Sigmoid colon (tissue), 7 donors: ENCODE measurements around the gene MPLKIP. TPM values are rescaled to one million over a fixed set of nuclear protein-coding genes. Genes with fewer than 3 reads are reported as not detected.

Experiments
- DNase-seq: peaks from one replicate; pipeline ENCODE4 v3.0.0-alpha.2; 2019
- H3K27ac ChIP-seq, 4 donors: fragments of 200-600 bp; sonication (generic); one replicate each; pipeline ENCODE4 v1.5.1; 2016 to 2019; ENCODE audit warnings: mild to moderate bottlenecking in 1 of 4
- H3K27me3 ChIP-seq, 3 donors: fragments of 200-600 bp; sonication (generic); one replicate each; pipeline ENCODE4 v1.5.1; 2019; ENCODE audit warnings: mild to moderate bottlenecking in 1 of 3
- H3K36me3 ChIP-seq, 4 donors: fragments of 200-600 bp; sonication (generic); one replicate each; pipeline ENCODE4 v1.5.1; 2016 to 2019
- H3K4me1 ChIP-seq, 4 donors: fragments of 200-600 bp; sonication (generic); one replicate each; pipeline ENCODE4 v1.5.1; 2017 to 2019
- H3K4me3 ChIP-seq, 4 donors: fragments of 200-600 bp; sonication (generic); one replicate each; pipeline ENCODE4 v1.5.1; 2017 to 2019; ENCODE audit warnings: mild to moderate bottlenecking in 2 of 4, moderate library complexity in 1 of 4
- H3K9me3 ChIP-seq, 4 donors: fragments of 200-600 bp in 3 of 4; sonication (generic) in 3 of 4; one replicate each; pipeline versions ENCODE4 v1.5.1 to v1.6.1; 2013 to 2019
- EP300 ChIP-seq, 4 donors: sonication (generic); formaldehyde crosslinking; IDR thresholded peaks; one replicate each; pipeline ENCODE4 v1.6.1; 2017; ENCODE audit warnings: antibody characterized with exemption in 4 of 4
- POLR2A ChIP-seq, 2 donors: fragments of 450-650 bp; IDR thresholded peaks; one replicate each; pipeline ENCODE4 v1.6.1; 2016; ENCODE audit warnings: antibody characterized with exemption in 2 of 2, mild to moderate bottlenecking in 2 of 2, moderate library complexity in 2 of 2
- POLR2AphosphoS5 ChIP-seq, 4 donors: sonication (generic); formaldehyde crosslinking; IDR thresholded peaks; one replicate each; pipeline ENCODE4 v1.6.1; 2017; ENCODE audit warnings: antibody characterized with exemption in 4 of 4
- WGBS, 2 donors: extraction: QIAGEN DNeasy Blood & Tissue Kit; methylation state at CpG; one replicate each; pipeline ENCODE4 v1.1.7; 2013; 5-methylcytosine and 5-hydroxymethylcytosine counted together
- intact Hi-C: fragments of 100-400 bp; cut with DNase I; formaldehyde crosslinking; loops from one replicate; pipeline ENCODE4 v1.15.1; 2023
- polyA plus RNA-seq, 3 donors: library from polyadenylated mRNA; stranded (reverse); fragments of 200-250 nt; gene quantifications; one replicate each; pipeline ENCODE4 v1.2.3, GENCODE V29; 2013
- total RNA-seq, 4 donors: library from RNA; depleted of rRNA; stranded (reverse); fragments of >200 nt; gene quantifications; one replicate each; pipeline ENCODE4 v1.1.0, GENCODE V29; 2016
- TF ChIP-seq, protein P1 (sequence below), 4 experiments: fragments of 450-650 bp in 3 of 4; fragments of 200-600 bp in 1 of 4; IDR thresholded peaks; one replicate each; pipeline ENCODE4 v1.5.1; 2016 to 2019; ENCODE audit warnings: antibody characterized with exemption in 4 of 4, mild to moderate bottlenecking in 3 of 4, moderate library complexity in 2 of 4
- donor health status: healthy with polysubstance abuse.
- donor health status: Bipolar disorder and iron deficiency.
- donor health status: healthy.

MPLKIP gene
- total and polyA plus RNA-seq, 7 donors, result 26.9 to 70.5 (median 43.1) TPM

DNA sequence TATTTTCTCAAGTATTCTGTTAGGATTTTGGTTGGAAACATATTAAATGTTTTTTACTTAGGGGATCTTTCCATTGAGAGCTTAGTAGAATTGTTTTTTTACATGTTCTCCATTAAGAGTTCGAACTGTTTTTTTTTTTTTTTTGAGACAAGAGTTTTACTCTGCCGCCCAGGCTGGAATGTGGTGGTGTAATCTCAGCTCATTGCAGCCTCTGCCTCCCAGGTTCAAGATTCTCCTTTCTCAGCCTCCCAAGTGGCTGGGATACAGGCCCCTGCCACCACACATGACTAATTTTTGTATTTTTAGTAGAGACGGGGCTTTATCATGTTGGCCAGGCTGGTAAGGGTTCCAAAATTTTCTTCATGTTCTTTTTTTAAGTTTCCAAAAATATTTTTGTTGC lies 33.2 kb downstream of the MPLKIP start:
- H3K27ac ChIP-seq, result no peak overlapping the region
- DNase-seq, result no peak
- H3K27me3 ChIP-seq, result no peaks in the 10 kb centered on the region
- TF ChIP-seq, protein P1, sequence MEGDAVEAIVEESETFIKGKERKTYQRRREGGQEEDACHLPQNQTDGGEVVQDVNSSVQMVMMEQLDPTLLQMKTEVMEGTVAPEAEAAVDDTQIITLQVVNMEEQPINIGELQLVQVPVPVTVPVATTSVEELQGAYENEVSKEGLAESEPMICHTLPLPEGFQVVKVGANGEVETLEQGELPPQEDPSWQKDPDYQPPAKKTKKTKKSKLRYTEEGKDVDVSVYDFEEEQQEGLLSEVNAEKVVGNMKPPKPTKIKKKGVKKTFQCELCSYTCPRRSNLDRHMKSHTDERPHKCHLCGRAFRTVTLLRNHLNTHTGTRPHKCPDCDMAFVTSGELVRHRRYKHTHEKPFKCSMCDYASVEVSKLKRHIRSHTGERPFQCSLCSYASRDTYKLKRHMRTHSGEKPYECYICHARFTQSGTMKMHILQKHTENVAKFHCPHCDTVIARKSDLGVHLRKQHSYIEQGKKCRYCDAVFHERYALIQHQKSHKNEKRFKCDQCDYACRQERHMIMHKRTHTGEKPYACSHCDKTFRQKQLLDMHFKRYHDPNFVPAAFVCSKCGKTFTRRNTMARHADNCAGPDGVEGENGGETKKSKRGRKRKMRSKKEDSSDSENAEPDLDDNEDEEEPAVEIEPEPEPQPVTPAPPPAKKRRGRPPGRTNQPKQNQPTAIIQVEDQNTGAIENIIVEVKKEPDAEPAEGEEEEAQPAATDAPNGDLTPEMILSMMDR (IDR thresholded peaks at IDR 0.05), result no peak
- TF ChIP-seq POLR2A (IDR thresholded peaks at IDR 0.05) (no peak), POLR2AphosphoS5 (IDR thresholded peaks at IDR 0.05) (no peak), EP300 (IDR thresholded peaks at IDR 0.05) (no peak)
- intact Hi-C loops, result no loop called here
- no peaks in the 10 kb centered on the region for H3K9me3 ChIP-seq
- WGBS, 2 donors, result 89 to 91% methylated on average over 3 of the region's 3 CpGs
- no peak overlapping the region for H3K4me3 ChIP-seq
- H3K36me3 ChIP-seq, result no peaks in the 10 kb centered on the region
- H3K4me1 ChIP-seq, result peaks cover 0 to 10% (median 4%) of the 10 kb centered on the region in 4 donors

DNA sequence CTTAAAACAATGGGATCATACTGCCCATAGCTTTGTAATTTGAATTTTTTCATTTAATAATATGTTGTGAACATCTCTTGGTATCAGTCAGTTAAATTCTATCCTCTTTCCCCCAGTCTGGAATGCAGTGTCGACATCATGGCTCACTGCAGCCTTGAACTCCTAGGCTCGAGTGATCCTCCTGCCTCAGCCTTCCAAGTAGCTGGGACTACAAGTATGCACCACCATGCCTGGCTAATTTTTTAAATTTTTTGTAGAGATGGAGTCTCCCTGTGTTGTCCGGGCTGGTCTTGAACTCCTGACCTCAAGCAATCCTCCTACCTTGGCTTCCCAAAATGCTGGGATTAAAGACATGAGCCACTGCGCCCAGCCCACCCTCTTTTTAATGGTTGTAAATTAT lies 34.6 kb downstream of the MPLKIP start:
- intact Hi-C loops, result no loop called here
- H3K27me3 ChIP-seq, result no peaks in the 10 kb centered on the region
- TF ChIP-seq, protein P1 (IDR thresholded peaks at IDR 0.05), result no peak
- TF ChIP-seq POLR2A (IDR thresholded peaks at IDR 0.05) (no peak), EP300 (IDR thresholded peaks at IDR 0.05) (no peak), POLR2AphosphoS5 (IDR thresholded peaks at IDR 0.05) (no peak)
- no peak for DNase-seq
- H3K36me3 ChIP-seq, result peaks cover 0 to 12% (median 0%) of the 10 kb centered on the region in 4 donors
- no peak overlapping the region for H3K4me3 ChIP-seq
- 93 to 96% methylated on average over 4 of the region's 4 CpGs for WGBS, 2 donors
- peaks cover 0 to 10% (median 4%) of the 10 kb centered on the region in 4 donors for H3K4me1 ChIP-seq
- no peaks in the 10 kb centered on the region for H3K9me3 ChIP-seq
- H3K27ac ChIP-seq, result no peak overlapping the region

DNA sequence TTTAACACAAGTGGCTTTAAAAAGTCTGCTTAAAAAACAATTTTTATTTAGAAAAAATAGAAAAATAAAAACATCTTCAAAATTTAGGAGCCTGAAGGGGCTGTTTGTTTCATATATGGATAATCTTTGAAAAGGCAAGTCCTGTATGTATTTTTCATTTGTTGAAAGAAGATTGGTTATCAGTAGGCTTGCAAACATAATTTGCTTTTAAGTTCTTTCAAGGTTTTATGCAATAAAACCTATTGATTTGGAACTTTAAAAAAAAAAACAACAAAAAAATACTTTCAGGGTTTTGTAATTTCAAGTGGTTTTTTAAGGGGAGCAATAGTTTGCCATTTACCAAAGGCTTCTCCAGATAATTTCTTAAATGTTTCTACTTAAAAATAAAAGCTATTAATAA lies 35.6 kb downstream of the MPLKIP start:
- no peak overlapping the region for H3K27ac ChIP-seq
- H3K4me3 ChIP-seq, result no peak overlapping the region
- peaks cover 5 to 22% (median 6%) of the 10 kb centered on the region in 4 donors for H3K36me3 ChIP-seq
- no peak for TF ChIP-seq EP300 (IDR thresholded peaks at IDR 0.05)
- TF ChIP-seq POLR2A (IDR thresholded peaks at IDR 0.05), result no peak
- TF ChIP-seq POLR2AphosphoS5 (IDR thresholded peaks at IDR 0.05), result no peak
- TF ChIP-seq, protein P1 (IDR thresholded peaks at IDR 0.05), result no peak
- H3K4me1 ChIP-seq, result peaks cover 0 to 10% (median 4%) of the 10 kb centered on the region in 4 donors
- no peaks in the 10 kb centered on the region for H3K27me3 ChIP-seq
- no peak for DNase-seq
- intact Hi-C loops, result no loop called here
- no peaks in the 10 kb centered on the region for H3K9me3 ChIP-seq

DNA sequence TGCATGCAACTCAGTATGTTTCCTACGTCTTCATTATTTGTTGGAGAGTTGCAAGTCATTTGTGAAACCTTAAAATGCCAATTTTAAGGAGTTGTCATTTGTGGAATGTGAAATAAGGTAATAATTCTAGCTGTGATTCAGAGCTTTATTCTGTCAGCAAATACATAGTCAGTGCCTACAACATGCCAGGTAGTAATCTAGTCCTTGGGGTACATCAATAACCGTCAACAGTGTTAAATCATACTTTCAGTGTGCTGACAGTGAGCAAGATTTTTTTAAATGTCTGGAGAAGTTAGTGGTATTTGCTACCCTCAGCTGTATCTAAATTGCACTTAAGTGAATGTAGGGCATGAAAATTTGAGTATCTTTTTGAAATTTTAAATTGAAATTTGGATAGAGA lies 36.7 kb downstream of the MPLKIP start:
- Histone ChIP-seq H3K4me3 (no peak overlapping the region), H3K9me3 (no peaks in the 10 kb centered on the region), H3K36me3 (peaks cover 10 to 33% (median 13%) of the 10 kb centered on the region in 4 donors), H3K27ac (no peak overlapping the region), H3K27me3 (no peaks in the 10 kb centered on the region), H3K4me1 (peaks cover 0 to 10% (median 4%) of the 10 kb centered on the region in 4 donors)
- 90 to 94% methylated on average over 2 of the region's 2 CpGs for WGBS, 2 donors
- TF ChIP-seq EP300 (IDR thresholded peaks at IDR 0.05), result no peak
- TF ChIP-seq, protein P1 (IDR thresholded peaks at IDR 0.05), result no peak
- TF ChIP-seq POLR2AphosphoS5 (IDR thresholded peaks at IDR 0.05), result no peak
- no peak for TF ChIP-seq POLR2A (IDR thresholded peaks at IDR 0.05)
- intact Hi-C loops, result no loop called here
- no peak for DNase-seq

DNA sequence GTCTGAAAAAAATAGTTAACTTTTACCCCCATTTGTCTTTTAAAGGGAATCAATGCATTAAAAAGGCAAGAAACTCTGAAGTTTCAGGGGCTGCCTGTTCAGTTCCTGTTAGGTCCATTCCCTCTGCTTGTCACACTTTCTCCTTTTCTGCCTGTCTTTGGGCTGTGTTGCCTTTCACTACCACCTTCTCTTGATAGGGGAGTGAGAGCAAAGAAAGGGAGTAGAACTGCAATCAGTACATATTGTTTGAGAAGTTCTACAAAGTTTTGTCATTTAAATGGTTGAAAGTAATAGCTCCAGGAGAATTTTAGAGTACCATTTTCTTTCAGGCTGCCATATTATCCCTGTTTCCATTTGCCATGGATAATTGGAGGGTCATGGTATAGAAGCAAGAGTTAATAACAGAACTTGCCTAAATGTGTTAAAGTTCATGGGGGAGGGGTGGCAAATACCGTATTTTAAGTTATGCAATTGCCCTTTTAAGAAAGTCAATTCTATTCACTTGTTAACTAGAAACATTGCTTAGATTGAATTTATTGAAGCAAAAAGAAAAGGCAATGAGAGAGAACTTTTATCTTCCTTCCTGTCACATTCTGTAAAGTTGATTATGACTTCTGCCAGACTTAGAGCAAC lies 38.6 kb downstream of the MPLKIP start:
- WGBS, 2 donors, result 17 to 57% methylated on average over 1 of the region's 1 CpG
- DNase-seq, result no peak
- Histone ChIP-seq H3K27me3 (no peaks in the 10 kb centered on the region), H3K4me3 (no peak overlapping the region), H3K9me3 (no peaks in the 10 kb centered on the region), H3K36me3 (peaks cover 10 to 49% (median 15%) of the 10 kb centered on the region in 4 donors), H3K4me1 (peaks cover 0 to 10% (median 4%) of the 10 kb centered on the region in 4 donors), H3K27ac (no peak overlapping the region)
- no peak for TF ChIP-seq POLR2AphosphoS5 (IDR thresholded peaks at IDR 0.05)
- TF ChIP-seq, protein P1 (IDR thresholded peaks at IDR 0.05), result no peak
- no peak for TF ChIP-seq POLR2A (IDR thresholded peaks at IDR 0.05)
- TF ChIP-seq EP300 (IDR thresholded peaks at IDR 0.05), result no peak
- intact Hi-C loops, result no loop called here
